PFSK-1 (cell line): Measurements from ENCODE around the gene AAK1.

ENCODE experiments used
- FOXP2 ChIP-seq: optimal IDR thresholded peaks from 2 replicates; pipeline ENCODE3; 2011; ENCODE audit warnings: borderline replicate concordance, control low read depth, inconsistent platforms; ENCODE audit not compliant: insufficient read depth; ENCODE audit errors: extremely low read length, extremely low read depth
- POLR2AphosphoS5 ChIP-seq: IDR thresholded peaks from 2 replicates; pipeline ENCODE4 v1.6.1; 2012; ENCODE audit warnings: low read depth, mild to moderate bottlenecking, control low read depth, low read length, moderate library complexity
- REST ChIP-seq, 2 experiments: IDR thresholded peaks; 2 replicates each; pipeline versions ENCODE4 v1.6.1 to v1.8.0; 2011 to 2012; ENCODE audit warnings: low read depth in 2 of 2, low read length in 2 of 2, control low read depth in 1 of 2, inconsistent platforms in 1 of 2, mild to moderate bottlenecking in 1 of 2, moderate library complexity in 1 of 2; ENCODE audit not compliant: insufficient read depth in 1 of 2
- SIN3A ChIP-seq: IDR thresholded peaks from 2 replicates; pipeline ENCODE4 v1.6.1; 2012; ENCODE audit warnings: mild to moderate bottlenecking, low read length, moderate library complexity, borderline replicate concordance; ENCODE audit not compliant: insufficient read depth
- TAF1 ChIP-seq: IDR thresholded peaks from 2 replicates; pipeline ENCODE4 v1.6.1; 2012; ENCODE audit warnings: low read length, control low read depth, borderline replicate concordance; ENCODE audit not compliant: insufficient read depth

The AAK1 gene

GRCh38 chr2:69567157-69567908 lies 76.2 kb downstream of the AAK1 start:
- TF ChIP-seq REST (IDR thresholded peaks at IDR 0.05; ENCODE audit: insufficient read depth in 1 of 2, low read depth in 2 of 2, low read length in 2 of 2), result no peak
- no peak for TF ChIP-seq FOXP2
- no peak for TF ChIP-seq TAF1
- TF ChIP-seq POLR2AphosphoS5, result no peak
- no peak for TF ChIP-seq SIN3A

GRCh38 chr2:69566669-69567068 lies 76.9 kb downstream of the AAK1 start:
- no peak for TF ChIP-seq POLR2AphosphoS5
- no peak for TF ChIP-seq FOXP2

- TF ChIP-seq FOXP2 (no peak), REST (IDR thresholded peaks at IDR 0.05; ENCODE audit: insufficient read depth in 1 of 2, low read depth in 2 of 2, low read length in 2 of 2) (no peak), SIN3A (no peak), POLR2AphosphoS5 (no peak), TAF1 (no peak)
Measured at GRCh38 chr2:69565431-69565839, 78.1 kb downstream of the AAK1 start.

- TF ChIP-seq FOXP2, result no peak
- TF ChIP-seq SIN3A, result no peak
- no peak for TF ChIP-seq REST (IDR thresholded peaks at IDR 0.05; ENCODE audit: insufficient read depth in 1 of 2, low read depth in 2 of 2, low read length in 2 of 2)
- no peak for TF ChIP-seq TAF1
- TF ChIP-seq POLR2AphosphoS5, result no peak
Measured at GRCh38 chr2:69564604-69565003, 78.9 kb downstream of the AAK1 start.

GRCh38 chr2:69563021-69563420 lies 80.5 kb downstream of the AAK1 start:
- TF ChIP-seq SIN3A, result no peak
- TF ChIP-seq POLR2AphosphoS5, result no peak
- no peak for TF ChIP-seq FOXP2
- TF ChIP-seq REST (IDR thresholded peaks at IDR 0.05; ENCODE audit: insufficient read depth in 1 of 2, low read depth in 2 of 2, low read length in 2 of 2), result no peak
- TF ChIP-seq TAF1, result no peak
